Thoracic aorta (tissue), 2 donors: ENCODE data around the gene SERPINI2. TPM values are rescaled to one million over a fixed set of nuclear protein-coding genes. Genes with fewer than 3 reads are reported as not detected.

Experiments
- ATAC-seq: fragments of 150-250 bp; one replicate; pipeline ENCODE4 v1.8.0; 2017; ENCODE audit warnings: low read depth; ENCODE audit not compliant: insufficient number of reproducible peaks, low FRiP score
- DNase-seq: peaks from one replicate; pipeline ENCODE4 v3.0.0-alpha.2; 2020; ENCODE audit warnings: low spot score
- H3K27ac ChIP-seq, 2 donors: fragments of 200-600 bp; sonication (generic); 1 replicate in 1 of 2; 2 replicates in 1 of 2; pipeline ENCODE4 v1.5.1; 2016; ENCODE audit warnings: mild to moderate bottlenecking in 2 of 2, moderate library complexity in 2 of 2
- H3K27me3 ChIP-seq: fragments of 200-600 bp; sonication (generic); replicated peaks from 2 replicates; pipeline ENCODE4 v1.6.0; 2016; ENCODE audit warnings: mild to moderate bottlenecking; ENCODE audit not compliant: insufficient read depth
- H3K36me3 ChIP-seq: fragments of 200-600 bp; sonication (generic); one replicate; pipeline ENCODE4 v1.5.1; 2016
- H3K4me1 ChIP-seq, 2 donors: fragments of 200-600 bp; sonication (generic); 1 replicate in 1 of 2; 2 replicates in 1 of 2; pipeline versions ENCODE4 v1.5.1 to v1.6.0; 2016; ENCODE audit warnings: low read depth in 2 of 2, mild to moderate bottlenecking in 1 of 2; ENCODE audit not compliant: control insufficient read depth in 1 of 2
- H3K4me3 ChIP-seq: fragments of 200-600 bp; sonication (generic); 2 replicates; pipeline ENCODE4 v1.5.1; 2016; ENCODE audit warnings: mild to moderate bottlenecking
- H3K9me3 ChIP-seq: fragments of 200-600 bp; sonication (generic); 2 replicates; pipeline ENCODE4 v1.5.1; 2016
- total RNA-seq, 2 donors: library from RNA; depleted of rRNA; stranded (reverse); fragments of >200 nt; gene quantifications; one replicate each; pipeline versions ENCODE4 v1.1.0 to v1.2.3, GENCODE V29; 2016
- TF ChIP-seq, protein P1 (sequence below): fragments of 200-600 bp; sonication (generic); IDR thresholded peaks from one replicate; pipeline ENCODE4 v1.5.1; 2019; ENCODE audit warnings: antibody characterized with exemption

Gene SERPINI2, protein sequence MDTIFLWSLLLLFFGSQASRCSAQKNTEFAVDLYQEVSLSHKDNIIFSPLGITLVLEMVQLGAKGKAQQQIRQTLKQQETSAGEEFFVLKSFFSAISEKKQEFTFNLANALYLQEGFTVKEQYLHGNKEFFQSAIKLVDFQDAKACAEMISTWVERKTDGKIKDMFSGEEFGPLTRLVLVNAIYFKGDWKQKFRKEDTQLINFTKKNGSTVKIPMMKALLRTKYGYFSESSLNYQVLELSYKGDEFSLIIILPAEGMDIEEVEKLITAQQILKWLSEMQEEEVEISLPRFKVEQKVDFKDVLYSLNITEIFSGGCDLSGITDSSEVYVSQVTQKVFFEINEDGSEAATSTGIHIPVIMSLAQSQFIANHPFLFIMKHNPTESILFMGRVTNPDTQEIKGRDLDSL
- total RNA-seq = not detected

DNA sequence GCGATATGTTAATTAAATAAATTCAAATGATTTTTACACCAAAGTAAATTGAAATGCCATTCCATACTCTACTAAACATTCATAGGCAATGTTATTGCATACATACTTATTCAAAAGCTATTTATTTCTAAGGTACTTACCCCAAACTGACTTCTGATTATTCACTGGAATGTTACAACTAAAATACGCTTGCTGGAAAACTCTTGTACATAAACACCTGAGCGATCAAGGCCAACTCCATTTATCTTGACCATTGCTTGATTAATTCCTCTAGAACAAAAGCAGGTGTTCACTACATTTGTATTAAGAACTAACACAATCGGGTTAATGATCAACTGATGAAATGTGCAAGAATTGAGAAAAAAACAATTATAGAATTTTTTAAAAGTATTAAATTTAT lies at the start of gene SERPINI2:
Gene SERPINI2 (minus strand): TSS at position 180 of the 400 bp plus-strand sequence. CDS start 2,208 bp downstream, outside the sequence.
- Histone ChIP-seq H3K27ac (no peak within 1 kb of the TSS), H3K36me3 (no peaks in the 10 kb centered on the region), H3K4me3 (no peak within 1 kb of the TSS), H3K9me3 (no peaks in the 10 kb centered on the region), H3K27me3 (no peaks in the 10 kb centered on the region), H3K4me1 (no peaks in the 10 kb centered on the region)
- DNase-seq = no peak
- TF ChIP-seq, protein P1, sequence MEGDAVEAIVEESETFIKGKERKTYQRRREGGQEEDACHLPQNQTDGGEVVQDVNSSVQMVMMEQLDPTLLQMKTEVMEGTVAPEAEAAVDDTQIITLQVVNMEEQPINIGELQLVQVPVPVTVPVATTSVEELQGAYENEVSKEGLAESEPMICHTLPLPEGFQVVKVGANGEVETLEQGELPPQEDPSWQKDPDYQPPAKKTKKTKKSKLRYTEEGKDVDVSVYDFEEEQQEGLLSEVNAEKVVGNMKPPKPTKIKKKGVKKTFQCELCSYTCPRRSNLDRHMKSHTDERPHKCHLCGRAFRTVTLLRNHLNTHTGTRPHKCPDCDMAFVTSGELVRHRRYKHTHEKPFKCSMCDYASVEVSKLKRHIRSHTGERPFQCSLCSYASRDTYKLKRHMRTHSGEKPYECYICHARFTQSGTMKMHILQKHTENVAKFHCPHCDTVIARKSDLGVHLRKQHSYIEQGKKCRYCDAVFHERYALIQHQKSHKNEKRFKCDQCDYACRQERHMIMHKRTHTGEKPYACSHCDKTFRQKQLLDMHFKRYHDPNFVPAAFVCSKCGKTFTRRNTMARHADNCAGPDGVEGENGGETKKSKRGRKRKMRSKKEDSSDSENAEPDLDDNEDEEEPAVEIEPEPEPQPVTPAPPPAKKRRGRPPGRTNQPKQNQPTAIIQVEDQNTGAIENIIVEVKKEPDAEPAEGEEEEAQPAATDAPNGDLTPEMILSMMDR = no peak
- ATAC-seq = no peak

DNA sequence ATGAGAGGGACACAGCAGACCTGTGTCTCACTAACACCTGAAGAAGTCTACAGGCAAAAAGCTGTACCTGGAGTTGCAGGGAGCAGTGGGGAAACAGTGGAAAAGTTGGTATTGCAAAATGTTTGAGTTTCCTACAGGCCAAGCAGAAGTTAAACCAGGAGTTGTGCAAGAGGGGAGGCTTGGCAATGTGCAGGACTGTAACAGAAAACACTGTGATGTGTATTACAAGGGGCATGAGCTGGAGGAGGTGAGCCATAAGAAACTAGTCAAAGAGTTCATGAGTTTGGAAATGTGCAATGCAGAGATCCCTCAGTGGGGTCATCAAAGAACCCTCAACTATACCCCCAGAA lies 47.1 kb upstream of the SERPINI2 start:
- TF ChIP-seq, protein P1 = no peak

DNA sequence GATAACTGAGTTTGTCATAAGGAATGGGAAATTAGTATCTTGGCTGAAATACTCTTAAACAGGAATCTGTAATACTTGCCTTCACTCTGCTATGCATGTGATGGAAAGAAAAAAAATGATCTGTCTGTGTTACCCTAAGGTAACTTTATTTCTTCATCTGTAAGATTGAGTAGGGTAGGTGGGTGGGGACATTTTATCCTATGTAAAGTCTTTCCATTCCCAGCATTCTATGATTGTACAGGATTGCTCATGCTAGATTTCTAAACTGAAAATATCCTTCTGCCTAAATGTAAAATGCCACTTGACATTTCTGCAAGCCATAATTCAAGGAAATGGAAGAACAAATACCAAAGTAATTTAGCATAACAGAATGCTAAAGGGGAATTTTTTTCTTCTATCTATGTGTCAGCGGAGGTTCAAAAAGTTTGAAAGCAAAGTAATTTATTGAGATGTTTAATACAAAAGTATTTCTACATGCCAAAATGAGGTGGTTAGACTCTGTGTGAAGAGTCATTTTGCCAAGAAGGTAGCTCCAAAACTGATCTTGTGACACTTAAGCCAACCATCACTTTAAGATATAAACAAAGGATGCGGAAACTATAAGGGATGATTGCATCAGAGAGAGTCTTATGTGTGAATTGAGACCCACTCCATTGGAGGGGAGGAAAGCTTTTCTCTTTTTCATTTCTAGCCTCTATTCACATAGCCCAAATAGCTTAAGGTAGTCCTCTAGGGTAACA lies 46.6 kb upstream of the SERPINI2 start:
- Histone ChIP-seq H3K27me3 (no peaks in the 10 kb centered on the region), H3K36me3 (no peaks in the 10 kb centered on the region), H3K4me1 (no peaks in the 10 kb centered on the region), H3K27ac (no peak overlapping the region), H3K4me3 (no peak overlapping the region), H3K9me3 (no peaks in the 10 kb centered on the region)
- DNase-seq (no peak), ATAC-seq (no peak)
- TF ChIP-seq, protein P1 = no peak

More for the DNA sequence above, 47.1 kb upstream of the SERPINI2 start:
- no peaks in the 10 kb centered on the region for H3K4me1 ChIP-seq
- H3K4me3 ChIP-seq = no peak overlapping the region
- H3K9me3 ChIP-seq = no peaks in the 10 kb centered on the region
- no peak overlapping the region for H3K27ac ChIP-seq
- no peak for ATAC-seq
- no peaks in the 10 kb centered on the region for H3K36me3 ChIP-seq
- H3K27me3 ChIP-seq = no peaks in the 10 kb centered on the region
- no peak for DNase-seq

DNA sequence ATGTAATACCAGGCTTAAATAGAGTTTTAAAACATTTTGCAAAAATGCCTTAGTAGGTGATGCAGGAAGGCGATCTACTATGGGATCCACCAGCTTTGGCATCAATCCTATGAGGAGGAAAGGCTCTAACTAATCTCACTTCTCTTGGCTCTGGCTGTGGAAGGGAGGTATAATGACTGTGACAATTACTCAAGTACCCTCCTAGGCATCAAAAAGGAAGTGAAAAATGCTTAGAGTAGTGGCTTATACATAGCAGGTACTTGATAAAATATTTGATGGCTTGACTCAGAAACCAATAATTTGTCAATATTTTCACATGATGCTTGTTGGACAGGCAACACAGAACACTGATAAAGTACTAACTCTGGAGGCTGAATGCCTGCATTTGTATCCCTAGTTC lies 34.1 kb upstream of the SERPINI2 start:
- Histone ChIP-seq H3K27me3 (no peaks in the 10 kb centered on the region), H3K9me3 (no peaks in the 10 kb centered on the region), H3K36me3 (no peaks in the 10 kb centered on the region), H3K4me3 (no peak overlapping the region), H3K27ac (no peak overlapping the region), H3K4me1 (no peaks in the 10 kb centered on the region)
- ATAC-seq (no peak), DNase-seq (no peak)
- TF ChIP-seq, protein P1 = no peak

DNA sequence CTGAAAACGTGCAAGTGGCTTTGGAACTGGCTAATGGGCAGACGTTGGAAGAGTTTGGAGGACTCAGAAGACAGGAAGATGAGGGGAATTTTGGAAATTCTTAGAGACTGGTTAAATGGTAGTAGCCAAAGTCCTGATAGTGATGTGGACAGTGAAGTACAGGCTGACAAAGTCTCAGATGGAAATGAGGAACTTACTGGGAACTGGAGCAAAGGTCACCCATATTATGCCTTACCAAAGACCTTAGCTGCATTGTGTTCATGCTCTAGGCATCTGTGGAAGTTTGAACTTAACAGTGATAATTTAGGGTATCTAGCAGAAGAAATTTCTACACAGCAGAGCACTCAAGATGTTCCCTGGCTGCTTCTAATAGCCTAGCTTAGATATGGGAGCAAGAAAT lies 28.6 kb upstream of the SERPINI2 start:
- Histone ChIP-seq H3K4me1 (no peaks in the 10 kb centered on the region), H3K9me3 (no peaks in the 10 kb centered on the region), H3K27me3 (no peaks in the 10 kb centered on the region), H3K4me3 (no peak overlapping the region), H3K36me3 (no peaks in the 10 kb centered on the region), H3K27ac (no peak overlapping the region)
- ATAC-seq (no peak), DNase-seq (no peak)
- TF ChIP-seq, protein P1 = no peak
